Measurements from ENCODE around the gene STPG4.

STPG4 gene

GRCh38 chr2:47052847-47053246 is 102.3 kb downstream of the STPG4 start:
- no peak for DNase-seq (ENCODE audit: low read depth)

- no peak for DNase-seq (ENCODE audit: low read depth)
These were observed 103.5 kb downstream of the STPG4 start for GRCh38 chr2:47051562-47051961.

GRCh38 chr2:47050762-47051161 is 104.3 kb downstream of the STPG4 start:
- no peak for DNase-seq (ENCODE audit: low read depth)

GRCh38 chr2:47050021-47050760 is 104.9 kb downstream of the STPG4 start:
- no peak for DNase-seq (ENCODE audit: low read depth)

GRCh38 chr2:47049502-47049901 is 105.6 kb downstream of the STPG4 start:
- no peak for DNase-seq (ENCODE audit: low read depth)

- no peak for DNase-seq (ENCODE audit: low read depth)
These were observed 106.2 kb downstream of the STPG4 start for GRCh38 chr2:47048801-47049480.

- no peak for DNase-seq (ENCODE audit: low read depth)
These were observed 108.8 kb downstream of the STPG4 start for GRCh38 chr2:47046271-47046670.

- DNase-seq (ENCODE audit: low read depth), result no peak
These were observed 111.2 kb downstream of the STPG4 start for GRCh38 chr2:47043891-47044239.

GRCh38 chr2:47043142-47043890 is 111.8 kb downstream of the STPG4 start:
- peak; percentile 93 for DNase-seq (ENCODE audit: low read depth)

- DNase-seq (ENCODE audit: low read depth), result no peak
These were observed 113.0 kb downstream of the STPG4 start for GRCh38 chr2:47041891-47042684.

GRCh38 chr2:47041063-47041462 is 114.0 kb downstream of the STPG4 start:
- peak; percentile 23 for DNase-seq (ENCODE audit: low read depth)

- DNase-seq (ENCODE audit: low read depth), result no peak
These were observed 114.5 kb downstream of the STPG4 start for GRCh38 chr2:47040651-47041050.

- no peak for DNase-seq (ENCODE audit: low read depth)
These were observed 115.1 kb downstream of the STPG4 start for GRCh38 chr2:47039913-47040562.

GRCh38 chr2:47039489-47039870 is 115.6 kb downstream of the STPG4 start:
- DNase-seq (ENCODE audit: low read depth), result no peak

GRCh38 chr2:47038656-47039488 is 116.2 kb downstream of the STPG4 start:
- DNase-seq (ENCODE audit: low read depth), result no peak

- no peak for DNase-seq (ENCODE audit: low read depth)
These were observed 117.4 kb downstream of the STPG4 start for GRCh38 chr2:47037678-47038077.
